Astrocyte (in vitro differentiated cells and primary cell): ENCODE results near the gene PBOV1. TPM values are rescaled to one million over a fixed set of nuclear protein-coding genes. Genes with fewer than 3 reads are reported as not detected.

ENCODE experiments used
- DNase-seq: peaks from one replicate; pipeline ENCODE4 v3.0.0-alpha.2; 2010; ENCODE audit warnings: low read depth
- FAIRE-seq: peaks from 2 replicates; lab custom pipeline; 2011; peaks lifted over from hg19 to GRCh38; lab: Jason Lieb, UNC
- H2AFZ ChIP-seq: 2 replicates; pipeline ENCODE4 v1.6.0; 2012; ENCODE audit warnings: low read depth, low read length, inconsistent platforms
- H3K27ac ChIP-seq: 2 replicates; pipeline ENCODE4 v1.5.1; 2011; ENCODE audit warnings: low read depth, low read length, inconsistent platforms
- H3K27me3 ChIP-seq: 2 replicates; pipeline ENCODE4 v1.6.0; 2011; ENCODE audit warnings: low read length, inconsistent platforms; ENCODE audit not compliant: insufficient read depth
- H3K36me3 ChIP-seq: 2 replicates; pipeline ENCODE4 v1.5.1; 2011; ENCODE audit warnings: low read length, inconsistent platforms; ENCODE audit not compliant: insufficient read depth
- H3K4me1 ChIP-seq: 2 replicates; pipeline ENCODE4 v1.5.1; 2011; ENCODE audit warnings: low read length, inconsistent platforms; ENCODE audit not compliant: insufficient read depth
- H3K4me2 ChIP-seq: 2 replicates; pipeline ENCODE4 v1.6.0; 2012; ENCODE audit warnings: low read length, inconsistent platforms
- H3K4me3 ChIP-seq: 2 replicates; pipeline ENCODE4 v1.5.1; 2011; ENCODE audit warnings: low read depth, mild to moderate bottlenecking, low read length, inconsistent platforms; ENCODE audit not compliant: insufficient read depth
- H3K79me2 ChIP-seq: 2 replicates; pipeline ENCODE4 v1.6.0; 2012; ENCODE audit warnings: mild to moderate bottlenecking, low read length, inconsistent platforms; ENCODE audit not compliant: insufficient read depth
- H3K9ac ChIP-seq: 2 replicates; pipeline ENCODE4 v1.6.0; 2012; ENCODE audit warnings: mild to moderate bottlenecking, low read length, inconsistent platforms
- H3K9me3 ChIP-seq: 2 replicates; pipeline ENCODE4 v1.5.1; 2012; ENCODE audit warnings: low read depth, mild to moderate bottlenecking, low read length, inconsistent platforms; ENCODE audit not compliant: insufficient read depth
- H4K20me1 ChIP-seq: 2 replicates; pipeline ENCODE4 v1.6.0; 2012; ENCODE audit warnings: low read length, inconsistent platforms; ENCODE audit not compliant: insufficient read depth
- H3K27ac Mint-ChIP-seq: one replicate; pipeline ENCODE4 v1.8.0; 2021; ENCODE audit warnings: mild to moderate bottlenecking, mixed read lengths; ENCODE audit not compliant: unreplicated experiment
- H3K27me3 Mint-ChIP-seq: one replicate; pipeline ENCODE4 v1.8.0; 2021; ENCODE audit warnings: low read depth, mixed read lengths; ENCODE audit not compliant: unreplicated experiment
- H3K36me3 Mint-ChIP-seq: one replicate; pipeline ENCODE4 v1.8.0; 2021; ENCODE audit warnings: low read depth, mixed read lengths; ENCODE audit not compliant: unreplicated experiment
- H3K4me1 Mint-ChIP-seq: one replicate; pipeline ENCODE4 v1.8.0; 2021; ENCODE audit warnings: low read depth, mixed read lengths; ENCODE audit not compliant: unreplicated experiment
- H3K4me3 Mint-ChIP-seq: one replicate; pipeline ENCODE4 v1.8.0; 2021; ENCODE audit warnings: mild to moderate bottlenecking, moderate library complexity, mixed read lengths; ENCODE audit not compliant: unreplicated experiment
- H3K9me3 Mint-ChIP-seq: one replicate; pipeline ENCODE4 v1.8.0; 2021; ENCODE audit warnings: mild to moderate bottlenecking, mixed read lengths; ENCODE audit not compliant: unreplicated experiment
- CTCF ChIP-seq: IDR thresholded peaks from 2 replicates; pipeline ENCODE4 v1.5.1; 2011; ENCODE audit warnings: low read depth, mild to moderate bottlenecking, inconsistent platforms, low read length, moderate library complexity; ENCODE audit not compliant: insufficient read depth
- EZH2 ChIP-seq: IDR thresholded peaks from 2 replicates; pipeline ENCODE4 v1.6.1; 2012; ENCODE audit warnings: mild to moderate bottlenecking, low read length, inconsistent platforms; ENCODE audit not compliant: insufficient read depth
- total RNA-seq: library from RNA; stranded (reverse); gene quantifications from 2 replicates; pipeline ENCODE4 v1.2.1, GENCODE V29; 2021

The PBOV1 gene
- total RNA-seq, 1 donor from 2014 or later: not detected

DNA sequence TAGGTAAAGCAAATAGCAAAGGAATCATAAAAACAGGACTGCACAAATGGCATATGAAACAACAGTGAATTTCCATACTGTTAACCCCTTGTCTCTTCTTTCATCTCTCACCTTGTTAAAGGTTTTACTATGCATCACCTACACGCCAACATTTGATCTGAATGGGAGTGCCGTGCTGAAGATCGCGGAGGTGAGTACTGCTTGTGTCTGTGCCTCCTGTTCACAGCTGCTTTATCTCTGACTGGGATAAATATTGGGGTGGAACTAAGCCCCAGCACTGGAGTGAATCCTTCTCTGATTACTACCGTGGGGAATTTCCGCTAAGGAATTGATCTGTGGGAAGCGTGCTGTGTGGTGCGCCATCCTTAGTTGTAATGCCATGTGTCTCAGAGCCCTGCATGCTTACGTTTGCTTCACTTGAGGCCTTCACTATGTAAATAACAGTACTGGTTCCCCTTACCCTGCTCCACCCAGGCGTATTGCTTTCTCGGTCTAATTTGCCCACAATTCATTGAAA, 11.4 kb upstream of the PBOV1 start:
- no peaks in the 10 kb centered on the region for H4K20me1 ChIP-seq
- Mint-ChIP-seq H3K27ac (no peak overlapping the region), H3K36me3 (no peaks in the 10 kb centered on the region), H3K4me3 (no peak overlapping the region), H3K27me3 (no peaks in the 10 kb centered on the region), H3K4me1 (no peaks in the 10 kb centered on the region), H3K9me3 (no peaks in the 10 kb centered on the region)
- H3K36me3 ChIP-seq: no peaks in the 10 kb centered on the region
- H3K79me2 ChIP-seq: no peaks in the 10 kb centered on the region
- H3K9me3 ChIP-seq: no peaks in the 10 kb centered on the region
- no peak overlapping the region for H2AFZ ChIP-seq
- FAIRE-seq (no peak), DNase-seq (no peak)
- no peaks in the 10 kb centered on the region for H3K27me3 ChIP-seq
- no peak overlapping the region for H3K4me3 ChIP-seq
- H3K4me1 ChIP-seq: no peaks in the 10 kb centered on the region
- H3K27ac ChIP-seq: no peak overlapping the region
- no peak overlapping the region for H3K4me2 ChIP-seq
- H3K9ac ChIP-seq: no peak overlapping the region
- no peak for TF ChIP-seq CTCF
- no peak for TF ChIP-seq EZH2

- no peak overlapping the region for H3K4me3 ChIP-seq
- H3K36me3 ChIP-seq: no peaks in the 10 kb centered on the region
- no peak for TF ChIP-seq CTCF
- no peak for TF ChIP-seq EZH2
- H3K27me3 Mint-ChIP-seq: no peaks in the 10 kb centered on the region
- H3K4me1 Mint-ChIP-seq: no peaks in the 10 kb centered on the region
- H2AFZ ChIP-seq: no peak overlapping the region
- no peak overlapping the region for H3K4me2 ChIP-seq
- H4K20me1 ChIP-seq: no peaks in the 10 kb centered on the region
- no peaks in the 10 kb centered on the region for H3K27me3 ChIP-seq
- FAIRE-seq (no peak), DNase-seq (no peak)
- no peaks in the 10 kb centered on the region for H3K9me3 ChIP-seq
- no peak overlapping the region for H3K4me3 Mint-ChIP-seq
- no peak overlapping the region for H3K9ac ChIP-seq
- H3K4me1 ChIP-seq: no peaks in the 10 kb centered on the region
- H3K9me3 Mint-ChIP-seq: no peaks in the 10 kb centered on the region
- H3K36me3 Mint-ChIP-seq: no peaks in the 10 kb centered on the region
- H3K27ac Mint-ChIP-seq: no peak overlapping the region
- no peak overlapping the region for H3K27ac ChIP-seq
- no peaks in the 10 kb centered on the region for H3K79me2 ChIP-seq
Measured at GRCh38 chr6:138229072-138229471, 10.8 kb upstream of the PBOV1 start.

DNA sequence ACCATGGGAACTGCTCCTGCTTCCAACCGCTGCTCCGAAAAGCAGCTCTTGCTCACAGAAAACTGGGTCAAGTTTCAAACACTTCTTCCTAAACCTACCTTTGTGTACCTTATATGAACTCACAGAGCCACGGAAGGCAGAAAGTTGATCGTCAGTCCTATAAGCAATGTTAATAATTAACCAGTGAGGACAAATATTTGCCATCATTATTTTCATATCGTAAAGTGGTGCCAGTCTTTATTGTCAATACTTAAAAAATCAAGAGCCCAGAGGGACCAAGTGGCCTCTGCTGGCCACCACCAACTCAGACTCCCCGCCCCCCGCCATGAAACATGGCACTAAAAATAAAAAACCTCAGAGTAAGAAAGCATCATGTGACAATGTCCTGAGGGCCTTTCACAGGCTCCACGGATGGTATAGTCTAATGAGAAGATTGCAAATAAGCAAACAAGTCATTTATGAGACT, 9.1 kb upstream of the PBOV1 start:
- TF ChIP-seq EZH2 (no peak), CTCF (no peak)
- H3K36me3 ChIP-seq: no peaks in the 10 kb centered on the region
- H4K20me1 ChIP-seq: no peaks in the 10 kb centered on the region
- H3K4me2 ChIP-seq: no peak overlapping the region
- no peaks in the 10 kb centered on the region for H3K27me3 ChIP-seq
- no peak overlapping the region for H3K9ac ChIP-seq
- Mint-ChIP-seq H3K27ac (no peak overlapping the region), H3K4me3 (no peak overlapping the region), H3K9me3 (no peaks in the 10 kb centered on the region), H3K4me1 (no peaks in the 10 kb centered on the region), H3K36me3 (no peaks in the 10 kb centered on the region), H3K27me3 (no peaks in the 10 kb centered on the region)
- no peak for DNase-seq
- no peak overlapping the region for H3K27ac ChIP-seq
- H3K4me3 ChIP-seq: no peak overlapping the region
- H3K79me2 ChIP-seq: no peaks in the 10 kb centered on the region
- H2AFZ ChIP-seq: no peak overlapping the region
- H3K4me1 ChIP-seq: no peaks in the 10 kb centered on the region
- no peak for FAIRE-seq
- H3K9me3 ChIP-seq: no peaks in the 10 kb centered on the region
